Islet of Langerhans (tissue), 1 donor: Measurements from ENCODE around the gene SRGAP2B.
"Not testable (repeated sequence)": the region's sequence is repeated elsewhere in the genome, so short reads cannot be mapped to it uniquely, and the experiment has no call there.

ENCODE experiments used
- FAIRE-seq: peaks from one replicate; lab custom pipeline; 2011; peaks lifted over from hg19 to GRCh38; lab: Jason Lieb, UNC

The SRGAP2B gene

DNA sequence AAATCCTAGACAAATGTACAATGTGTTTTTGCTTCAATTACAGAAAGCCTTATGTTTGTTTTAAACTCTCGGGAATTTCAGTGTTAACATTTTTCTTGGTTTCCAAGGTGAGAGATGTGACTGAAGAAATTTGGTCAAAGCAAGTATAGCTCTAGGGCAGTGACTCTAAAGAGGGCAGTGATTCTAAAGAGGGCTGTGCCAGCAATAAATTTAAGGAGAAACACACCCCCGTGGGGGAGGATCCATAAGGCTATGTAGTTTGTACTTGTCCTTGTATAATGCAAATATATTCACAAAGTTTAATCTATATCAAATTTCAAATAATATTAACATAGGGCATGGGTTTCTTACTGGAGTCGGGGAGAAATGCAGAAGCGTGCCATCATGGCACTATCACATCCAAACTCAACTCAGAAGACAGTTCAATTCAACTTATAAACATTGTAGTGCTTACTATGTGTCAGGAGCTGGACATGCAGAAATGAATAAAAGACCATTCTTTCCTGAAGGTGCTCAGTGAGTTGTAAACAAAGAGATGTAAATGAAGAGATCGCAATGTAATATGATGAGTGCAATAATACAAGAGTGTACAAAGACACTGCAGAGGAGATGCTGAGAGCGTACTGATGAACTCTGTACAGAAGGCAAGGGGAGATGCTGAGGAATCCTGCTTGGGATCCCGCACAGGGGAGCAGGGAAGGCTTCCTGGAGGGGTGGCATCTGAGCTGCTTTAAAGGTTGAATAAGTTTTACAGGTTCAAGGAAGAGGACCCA lies 12.5 kb downstream of the SRGAP2B start:
- not testable (repeated sequence) for FAIRE-seq

DNA sequence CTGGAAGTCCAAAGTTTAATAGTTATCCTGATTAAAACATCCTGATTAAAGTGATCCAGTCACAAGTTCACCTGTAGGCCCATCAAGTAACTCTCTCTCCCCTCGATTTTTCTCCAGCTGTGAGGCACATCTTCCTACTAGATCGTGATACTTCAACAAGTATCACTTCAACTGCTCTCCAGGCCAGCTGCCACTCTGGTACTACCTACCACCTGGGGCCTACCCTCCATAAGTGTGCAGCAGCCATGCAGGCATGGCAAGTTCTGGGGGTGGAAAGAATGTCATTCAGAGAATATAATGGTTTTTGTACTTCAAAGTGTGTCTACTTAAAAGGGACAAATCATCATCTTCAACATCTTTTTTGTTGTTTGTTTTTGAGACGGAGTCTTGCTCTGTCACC lies 14.9 kb downstream of the SRGAP2B start:
- FAIRE-seq, result not testable (repeated sequence)

DNA sequence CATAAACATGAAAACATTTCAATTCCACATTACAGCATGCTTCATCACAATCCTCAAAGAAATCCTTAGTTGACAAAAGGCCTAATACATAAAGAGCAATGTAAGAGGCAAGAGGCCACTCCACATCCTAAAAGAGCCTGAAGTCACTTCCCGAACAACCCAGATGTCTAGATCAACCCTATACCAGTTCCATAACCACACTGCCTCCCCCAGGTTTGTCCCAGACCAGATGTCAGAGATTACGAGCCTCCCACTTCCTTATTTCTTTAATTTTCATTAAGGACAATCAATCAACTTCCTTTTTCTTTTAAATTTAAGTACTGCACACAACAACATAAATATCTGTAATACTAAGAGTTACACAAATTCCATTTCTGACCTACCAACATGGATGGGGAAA lies 15.4 kb downstream of the SRGAP2B start:
- FAIRE-seq, result not testable (repeated sequence)

DNA sequence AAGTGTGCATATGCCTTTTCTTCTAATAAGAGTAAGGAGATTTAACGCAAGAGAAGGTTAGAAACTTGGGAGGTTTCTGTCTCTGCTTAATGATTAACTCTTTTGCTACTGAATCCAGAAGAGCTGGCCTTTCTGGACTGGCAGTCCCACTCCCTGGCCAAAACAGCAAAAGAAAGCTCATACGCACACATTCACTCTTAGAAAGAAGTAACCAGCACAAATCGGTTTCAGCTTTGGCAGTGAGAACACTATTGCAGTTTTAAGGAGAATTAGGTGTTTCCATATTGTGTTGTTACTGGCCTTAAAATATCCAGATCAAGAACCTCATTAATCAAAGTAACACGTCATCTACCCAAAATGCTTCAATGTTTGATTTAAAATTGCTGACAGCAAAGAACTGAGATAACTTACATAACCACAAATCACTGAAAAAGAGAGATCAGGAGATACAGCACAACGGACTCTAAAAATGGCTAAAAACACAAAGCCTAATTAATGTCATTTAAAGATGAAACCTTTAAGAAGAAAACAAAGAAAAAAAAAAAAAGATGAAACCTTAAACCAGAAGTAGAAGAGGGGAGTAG lies 16.2 kb downstream of the SRGAP2B start:
- FAIRE-seq, result not testable (repeated sequence)

DNA sequence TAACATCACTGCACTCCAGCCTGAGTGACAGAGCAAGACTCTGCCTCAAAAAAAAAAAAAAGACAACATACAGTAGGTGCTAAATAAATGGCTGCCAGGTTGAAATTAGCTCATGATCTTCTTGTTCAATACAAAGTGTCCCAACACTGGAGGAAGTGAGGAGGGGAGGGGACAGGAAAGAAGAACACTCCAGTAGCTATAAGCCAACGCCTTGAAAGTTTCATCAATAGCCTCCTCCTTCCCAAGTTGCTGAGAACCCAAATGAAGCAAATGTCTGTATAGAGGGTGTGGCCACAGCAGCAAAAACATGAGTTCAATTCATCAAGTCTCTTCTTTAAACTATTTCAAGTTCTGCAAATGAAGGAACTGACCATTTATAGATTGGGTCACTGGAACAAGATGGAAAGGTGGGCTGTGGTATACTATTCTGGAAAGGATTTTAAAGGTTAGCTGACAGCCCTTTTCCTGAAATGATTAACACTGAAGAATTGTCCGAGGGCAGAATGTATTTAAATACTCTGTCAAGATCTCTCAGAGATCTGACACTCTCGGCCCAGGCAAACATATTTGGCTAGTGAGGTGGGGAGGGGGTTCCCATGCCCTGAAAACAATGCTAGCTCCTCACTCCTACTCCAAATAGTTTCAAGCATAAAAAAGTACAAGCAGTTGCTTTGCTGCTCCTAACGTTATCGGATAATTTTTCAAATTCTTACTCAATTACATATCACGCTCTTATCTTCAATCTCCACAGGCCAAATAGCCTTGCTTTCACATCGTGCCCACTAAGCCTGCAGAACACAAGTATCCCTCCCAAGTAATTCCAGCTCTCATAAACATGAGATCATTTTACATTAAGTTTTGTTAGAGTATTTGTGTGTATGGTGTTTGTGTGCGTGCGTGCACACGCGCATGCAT lies 17.0 kb downstream of the SRGAP2B start:
- not testable (repeated sequence) for FAIRE-seq

DNA sequence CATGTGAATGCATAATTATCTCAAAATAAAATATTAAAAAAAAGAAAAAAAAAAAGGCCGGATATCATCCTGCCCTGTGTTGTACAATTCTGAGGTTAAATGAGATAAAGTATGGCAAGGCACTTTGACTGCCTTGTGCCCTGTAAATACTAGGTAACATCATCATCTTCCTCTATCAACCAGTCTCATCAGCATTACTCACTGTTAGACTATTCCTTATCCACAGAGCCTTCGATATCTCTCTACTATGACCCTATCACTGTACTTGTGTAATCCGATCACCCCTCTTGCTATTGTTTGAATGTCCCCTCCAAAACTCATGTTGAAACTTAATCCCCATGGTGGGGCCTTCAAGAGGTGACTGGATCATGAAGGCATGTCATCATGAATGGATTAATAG lies 18.3 kb downstream of the SRGAP2B start:
- not testable (repeated sequence) for FAIRE-seq

DNA sequence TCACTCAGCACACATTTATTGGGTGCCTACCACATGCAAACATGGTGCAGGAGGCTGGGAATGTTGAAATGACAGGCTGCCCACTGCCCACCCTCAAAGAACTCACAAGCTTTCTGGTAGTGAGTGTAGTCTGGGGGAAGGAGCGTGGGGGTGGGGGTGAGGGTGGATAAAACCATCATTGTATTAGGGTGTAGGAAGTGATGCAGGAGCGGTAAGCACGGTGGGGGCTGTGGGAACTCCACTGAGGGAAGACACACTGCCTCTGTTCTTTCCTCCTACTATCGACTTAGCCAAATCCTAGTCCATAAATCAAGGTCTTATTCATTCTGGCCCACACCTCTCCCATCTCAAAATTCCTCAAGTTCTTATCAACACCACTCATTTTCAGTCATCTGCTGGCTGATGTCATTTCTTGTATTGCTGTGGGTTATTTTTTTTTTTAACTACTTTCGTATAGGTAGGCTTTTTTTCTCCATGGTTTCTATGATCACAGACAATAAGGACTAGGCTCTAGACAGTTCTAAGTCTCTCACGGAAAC lies 21.0 kb downstream of the SRGAP2B start:
- FAIRE-seq, result not testable (repeated sequence)

DNA sequence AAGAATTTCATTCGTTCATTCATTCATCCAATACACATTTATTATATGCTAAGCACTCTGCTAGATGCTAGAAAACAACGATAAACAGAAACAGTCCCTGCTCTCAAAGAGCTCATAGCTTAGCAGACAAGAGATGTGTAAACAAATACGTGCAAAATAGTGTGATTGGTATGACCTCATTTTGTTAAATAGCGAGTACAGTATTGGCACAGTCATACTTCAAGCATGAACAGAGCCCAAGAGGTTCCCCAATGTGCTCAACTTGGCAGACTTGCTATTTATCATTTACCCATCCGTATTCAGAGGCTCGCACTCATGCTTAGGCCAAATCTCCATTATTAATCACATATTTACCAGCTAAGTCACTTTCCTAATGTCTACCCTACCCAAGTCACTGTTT lies 23.6 kb downstream of the SRGAP2B start:
- not testable (repeated sequence) for FAIRE-seq

DNA sequence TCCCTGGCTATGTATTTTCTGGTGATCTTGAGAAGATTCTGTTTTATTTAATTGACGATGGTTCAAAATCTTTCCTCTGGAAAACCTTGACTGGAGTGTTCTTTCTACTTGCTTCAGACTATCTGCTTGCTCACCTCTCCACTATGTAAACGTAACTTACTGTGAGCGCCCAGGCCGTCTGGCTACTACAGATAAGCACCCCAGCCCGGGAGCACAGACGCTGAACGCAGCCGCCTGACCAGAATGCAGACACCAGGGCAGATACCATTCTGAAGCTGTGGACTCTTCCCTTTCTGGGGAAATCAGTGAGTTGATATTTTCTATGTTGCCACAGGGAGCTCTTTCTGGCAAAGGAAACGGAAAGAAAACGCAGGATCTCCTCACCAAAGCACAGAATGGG lies 28.6 kb downstream of the SRGAP2B start:
- FAIRE-seq, result not testable (repeated sequence)

DNA sequence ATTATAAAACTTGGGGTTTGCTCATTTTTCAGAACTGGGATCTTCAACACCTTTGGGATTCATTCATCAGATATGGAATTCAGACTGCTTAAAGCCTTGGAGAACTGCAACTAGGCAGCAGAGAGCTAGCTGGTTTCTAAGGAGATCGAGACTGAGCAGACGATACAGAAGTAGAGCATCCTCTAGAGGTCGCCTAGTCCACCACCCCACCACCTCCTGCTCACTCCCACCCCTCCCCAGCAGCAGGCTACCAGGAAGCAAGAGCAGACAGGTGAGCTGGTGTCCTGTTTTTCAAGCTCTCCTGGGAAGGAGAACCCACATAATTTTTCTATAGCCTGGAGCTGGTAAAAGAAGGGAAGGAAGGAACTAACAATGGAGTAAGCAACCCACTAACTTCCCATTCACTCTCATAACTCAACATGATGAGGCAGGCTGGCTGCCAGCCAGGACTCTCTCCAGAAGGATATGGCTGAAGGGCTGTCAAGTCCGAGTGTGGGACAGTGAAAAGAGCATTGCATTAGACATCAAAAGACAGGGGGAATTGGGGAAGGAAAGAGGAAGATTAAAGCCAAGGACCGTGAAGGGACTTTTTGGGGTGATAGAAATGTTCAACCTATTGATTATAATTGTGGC lies 29.8 kb downstream of the SRGAP2B start:
- FAIRE-seq, result not testable (repeated sequence)

DNA sequence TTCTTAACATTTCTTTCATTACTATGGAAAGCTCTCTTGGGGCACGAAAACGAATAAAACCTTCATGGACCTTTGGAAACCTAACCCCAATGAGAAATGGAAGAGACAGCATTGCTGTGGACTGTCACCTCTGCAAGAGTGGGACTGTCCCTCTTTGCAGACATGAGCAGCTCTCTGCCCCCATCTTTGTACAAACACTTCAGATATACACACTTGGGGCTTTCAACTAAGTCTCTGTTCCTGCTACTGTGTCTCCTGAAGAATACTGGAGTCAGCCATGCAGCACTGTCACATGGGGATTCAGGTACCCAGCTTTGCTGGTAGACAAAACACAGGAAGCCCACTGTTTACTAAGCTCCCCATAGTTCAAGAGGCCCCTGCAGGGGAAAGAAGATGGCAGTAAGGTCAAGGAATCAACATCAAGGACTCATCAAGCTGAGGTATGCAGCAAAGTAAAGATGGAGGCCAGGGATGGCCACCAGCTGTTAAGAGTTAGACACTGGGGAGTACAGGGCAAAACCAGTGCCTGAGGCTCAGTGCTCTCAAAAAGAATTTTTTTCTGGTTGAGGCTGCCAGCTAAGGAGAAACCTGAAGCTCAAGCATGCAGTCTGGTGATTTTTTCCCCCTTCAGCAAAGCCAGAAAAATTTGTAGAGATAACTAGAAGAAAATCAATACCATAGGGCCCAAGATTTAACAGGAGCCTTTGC lies 31.0 kb downstream of the SRGAP2B start:
- FAIRE-seq, result not testable (repeated sequence)

DNA sequence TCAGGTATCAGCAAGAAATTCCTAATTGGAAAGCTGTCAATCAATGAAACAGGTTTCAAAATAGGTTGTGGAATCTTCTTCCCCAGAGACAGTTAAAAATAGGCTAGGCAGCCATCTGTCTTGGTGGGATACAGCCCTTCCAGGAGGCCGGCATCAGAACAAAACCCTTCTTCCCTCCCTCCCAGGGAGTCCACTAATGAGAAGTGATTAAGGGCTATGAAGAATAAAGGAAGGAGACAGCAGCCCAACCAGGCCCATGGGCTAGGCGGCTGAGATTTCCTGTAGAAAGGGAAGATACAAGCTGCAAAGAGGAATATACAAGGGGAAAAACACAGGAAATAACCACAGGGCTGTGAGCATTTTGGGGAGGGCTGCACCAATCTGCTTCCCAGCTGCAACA lies 31.8 kb downstream of the SRGAP2B start:
- not testable (repeated sequence) for FAIRE-seq

DNA sequence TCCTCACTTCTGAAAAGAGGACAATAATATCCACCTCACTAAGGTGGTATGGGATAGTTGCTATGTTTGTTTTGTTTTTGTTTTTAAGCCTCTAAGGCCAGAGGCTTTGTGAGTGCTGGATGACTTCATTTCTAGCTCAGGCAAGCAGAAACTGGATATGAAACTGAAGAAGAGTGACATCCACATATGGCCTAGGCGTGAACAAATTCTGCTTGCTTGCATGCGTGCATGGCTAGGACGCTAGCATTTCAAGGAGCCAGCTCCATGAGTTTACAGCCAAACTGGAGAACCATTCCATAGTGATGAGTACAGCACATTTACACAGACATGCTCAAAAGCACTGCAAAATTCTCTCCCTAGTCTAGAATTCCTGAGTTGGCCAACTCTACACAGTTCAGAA lies 36.9 kb downstream of the SRGAP2B start:
- FAIRE-seq, result not testable (repeated sequence)

DNA sequence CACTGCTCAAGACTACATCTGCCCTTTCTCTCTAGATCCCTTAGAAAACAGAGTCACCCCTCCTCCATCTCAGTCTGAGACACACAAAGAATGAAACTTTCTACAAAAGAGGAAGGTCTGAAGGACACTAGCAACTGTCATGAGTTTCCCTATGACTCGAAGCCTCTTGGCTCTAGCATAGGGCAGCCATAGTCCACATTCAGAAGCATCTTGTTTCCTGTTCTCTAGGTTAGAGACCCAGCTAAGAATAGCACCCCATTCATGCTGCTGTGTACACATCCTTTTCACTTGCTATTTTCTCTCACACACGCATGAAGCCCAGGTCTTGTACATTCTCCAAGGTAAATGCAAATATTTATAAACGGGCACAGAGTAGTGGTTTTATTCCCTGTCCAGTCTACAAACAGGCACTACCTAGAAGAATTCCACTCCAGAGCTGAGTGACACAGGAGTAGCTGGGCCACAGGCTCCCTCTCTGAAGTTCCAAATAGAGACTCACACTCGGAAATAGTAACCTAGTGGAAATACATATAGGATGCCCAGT lies 39.8 kb downstream of the SRGAP2B start:
- not testable (repeated sequence) for FAIRE-seq

DNA sequence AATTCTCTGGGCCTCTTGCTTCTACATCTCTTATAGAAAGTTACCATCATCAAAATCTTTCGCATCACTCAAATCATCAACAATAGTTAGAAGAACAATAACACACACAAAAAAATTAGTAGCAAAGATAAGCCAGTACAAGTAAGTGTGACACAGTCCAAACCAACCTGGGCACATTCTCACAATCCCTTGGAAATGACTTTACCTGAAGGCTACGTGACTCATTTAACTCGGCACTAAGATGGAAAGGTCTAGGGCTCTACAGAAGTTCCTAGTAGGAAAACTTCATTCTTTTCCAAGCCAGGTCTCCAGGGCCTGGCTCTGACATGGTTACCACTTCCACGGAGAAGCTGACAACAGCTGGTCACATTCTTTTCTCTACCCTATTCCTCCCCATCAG lies 41.7 kb downstream of the SRGAP2B start:
- not testable (repeated sequence) for FAIRE-seq

DNA sequence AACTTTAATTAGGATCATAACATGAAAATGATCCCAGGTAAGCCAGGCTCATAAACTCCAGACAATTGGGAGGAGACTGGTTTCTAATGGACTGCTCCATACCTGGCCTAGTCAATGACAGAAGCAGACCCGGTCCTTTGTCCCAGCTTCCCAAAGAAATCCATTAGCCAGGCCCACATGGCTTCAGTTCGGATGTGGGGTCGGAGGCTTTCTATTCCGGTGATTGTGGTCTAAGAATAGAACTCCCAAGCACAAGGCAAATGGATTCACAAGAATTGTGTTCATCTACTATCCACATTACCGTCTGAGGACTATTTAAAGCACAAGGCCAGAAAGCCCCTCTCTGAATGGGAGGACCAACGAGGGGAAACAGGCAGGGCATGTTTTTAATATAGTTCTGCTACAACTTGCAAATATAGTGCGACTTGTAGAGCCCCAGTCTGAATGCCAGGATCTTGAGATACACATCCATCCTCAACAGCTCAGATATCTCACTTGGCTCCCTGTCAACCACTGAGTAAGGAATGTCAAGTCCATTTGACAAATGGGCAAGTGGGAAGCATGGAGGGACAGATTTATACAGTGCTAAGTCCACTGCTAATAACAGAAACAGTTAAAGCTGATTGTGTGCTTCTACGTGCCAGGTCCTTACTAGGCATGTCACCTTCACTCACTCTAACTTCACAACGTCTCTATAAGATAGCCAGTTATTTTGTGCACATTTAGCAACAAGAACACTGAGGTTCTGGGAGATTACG lies 42.9 kb downstream of the SRGAP2B start:
- FAIRE-seq, result not testable (repeated sequence)

DNA sequence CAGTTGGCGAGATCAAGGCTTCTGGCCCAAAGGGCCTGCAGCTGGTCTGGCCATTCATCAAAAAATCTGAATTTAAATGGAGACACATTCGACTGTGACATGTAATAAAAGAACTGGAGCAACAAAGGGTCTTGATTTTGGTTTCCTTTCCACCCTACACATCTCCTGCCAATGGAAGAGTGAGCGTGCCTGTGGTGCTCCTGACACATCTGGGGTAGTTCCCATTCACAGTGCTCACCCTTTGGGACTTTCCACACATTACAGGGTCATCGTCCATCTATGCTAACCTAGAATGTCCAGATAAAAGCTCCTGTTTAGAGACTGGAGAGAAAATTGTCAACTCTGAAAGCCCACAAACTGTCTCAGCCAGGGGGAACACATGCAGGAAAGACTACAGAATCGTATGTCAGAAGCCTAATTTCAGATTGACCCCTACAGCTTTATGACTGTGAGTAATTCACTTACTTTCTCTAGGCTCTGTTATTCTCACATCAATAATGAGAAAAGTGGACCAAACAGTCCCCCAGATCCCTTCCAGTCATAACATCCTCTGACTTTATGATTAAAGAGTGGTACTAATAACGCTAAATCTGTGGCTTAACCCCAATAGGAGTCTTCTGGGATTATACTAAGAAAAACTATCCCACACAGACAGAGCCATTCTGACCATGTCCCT lies 46.8 kb downstream of the SRGAP2B start:
- FAIRE-seq, result not testable (repeated sequence)

DNA sequence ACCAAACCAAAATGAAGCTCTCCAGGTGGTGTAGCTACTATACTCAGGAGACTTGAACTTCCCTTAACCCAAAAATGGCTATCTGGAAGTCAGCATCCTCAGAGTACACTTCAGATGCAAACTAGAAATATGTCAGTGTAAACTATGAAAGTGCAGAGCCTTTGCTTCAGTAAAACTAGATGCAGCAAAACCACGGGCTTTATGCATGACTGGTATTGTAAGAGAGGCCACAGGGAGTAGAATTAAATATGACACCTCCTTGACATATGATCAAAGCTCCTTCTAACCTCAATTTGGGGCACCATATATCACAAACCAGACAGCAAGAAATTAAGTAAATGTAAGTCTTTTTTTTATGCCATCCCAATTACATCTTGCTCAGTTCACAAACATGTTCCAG lies 47.6 kb downstream of the SRGAP2B start:
- FAIRE-seq, result not testable (repeated sequence)

DNA sequence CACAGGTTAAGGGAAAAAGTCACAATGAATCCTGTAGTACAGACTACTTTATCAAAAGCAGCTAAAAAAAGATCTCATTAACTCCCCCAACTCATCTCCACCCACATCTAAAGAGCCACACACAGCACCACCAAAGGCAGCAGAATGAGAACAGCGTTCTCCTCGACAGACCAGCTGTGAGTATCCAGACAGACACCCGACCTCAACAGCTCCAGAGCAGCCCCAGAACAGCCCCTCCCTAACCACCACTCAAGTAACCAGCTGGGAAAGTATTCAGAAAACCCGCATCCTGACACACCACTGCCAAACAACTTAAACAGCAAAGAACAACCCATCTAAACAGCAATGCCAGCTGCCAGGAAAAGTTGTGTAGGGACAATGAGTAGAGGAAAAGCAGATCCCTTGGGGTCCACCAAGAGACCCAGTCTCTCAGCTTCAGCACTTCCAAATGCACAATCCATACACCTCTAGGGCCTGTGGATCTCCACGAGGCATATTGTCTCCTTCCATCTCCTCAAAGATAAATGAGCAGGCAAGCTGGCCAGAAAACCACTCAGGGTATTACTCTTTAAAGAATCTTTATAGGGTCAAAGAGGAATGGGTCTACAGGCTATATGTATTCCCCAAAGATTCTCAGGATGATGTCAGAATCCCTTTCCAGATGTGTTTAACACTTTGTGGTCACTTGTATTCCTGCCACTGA lies 49.4 kb downstream of the SRGAP2B start:
- FAIRE-seq, result not testable (repeated sequence)
